HG03103 (cell line): Measurements from ENCODE around the gene PPP2R5A.
A peak's percentile ranks its signal among the peaks of the same experiment; 100 is the strongest.
"Not testable (repeated sequence)": the region's sequence is repeated elsewhere in the genome, so short reads cannot be mapped to it uniquely, and the experiment has no call there.

Experiments used
- ATAC-seq: cut with Tn5 transposase; IDR thresholded peaks from one replicate; pipeline ENCODE4 v1.9.1; 2021; ENCODE audit warnings: low read depth; ENCODE audit not compliant: unreplicated experiment

PPP2R5A gene

DNA sequence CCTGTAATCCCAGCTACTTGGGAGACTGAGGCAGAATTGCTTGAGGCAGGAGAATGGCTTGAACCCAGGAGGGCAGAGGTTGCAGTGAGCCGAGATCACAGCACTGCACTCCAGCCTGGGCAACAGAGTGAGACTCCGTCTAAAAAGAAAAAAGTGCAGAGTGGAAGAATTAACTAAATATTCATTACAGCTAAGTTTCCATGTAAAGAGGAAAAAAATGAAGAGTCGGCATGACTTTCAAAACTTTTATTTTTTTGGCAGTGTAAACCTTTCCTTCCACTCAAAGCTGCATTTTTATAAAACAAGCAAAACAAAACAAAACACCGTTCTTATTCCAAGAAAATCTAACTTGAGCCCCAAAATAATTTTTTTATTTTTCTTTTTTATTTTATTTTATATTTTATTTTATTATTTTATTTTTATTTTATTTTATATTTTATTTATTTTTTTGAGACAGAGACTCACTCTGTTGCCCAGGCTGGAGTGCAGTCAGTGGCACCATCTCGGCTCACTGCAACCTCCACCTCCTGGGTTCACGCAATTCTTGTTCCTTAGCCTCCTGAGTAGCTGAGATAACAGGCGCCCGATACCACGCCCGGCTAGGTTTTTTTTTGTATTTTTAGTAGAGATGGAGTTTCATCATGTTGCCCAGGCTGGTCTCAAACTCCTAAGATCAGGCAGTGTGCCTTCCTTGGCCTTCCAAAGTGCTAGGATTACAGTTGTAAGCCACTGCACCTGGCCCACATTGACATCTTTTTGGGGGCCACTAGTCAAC lies 66.6 kb downstream of the PPP2R5A start:
- ATAC-seq: no peak

DNA sequence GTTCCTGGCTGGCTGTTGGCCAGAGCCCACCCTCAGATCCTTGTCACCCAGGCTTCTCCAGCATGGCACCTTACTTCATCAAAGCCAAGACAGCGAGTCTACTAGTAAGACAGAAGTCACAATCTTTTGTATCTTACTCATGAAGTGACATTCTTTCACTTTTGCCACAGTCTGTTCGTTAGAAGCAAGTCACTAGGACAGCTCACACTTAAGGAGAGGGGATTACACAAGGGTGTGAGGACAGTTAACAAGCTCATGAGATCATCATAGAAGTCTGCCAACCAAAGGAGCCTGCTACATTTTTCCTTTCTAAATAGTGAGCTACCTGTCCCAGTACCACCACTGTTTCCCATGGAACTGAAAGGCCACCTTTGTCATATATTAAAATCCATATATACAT lies 68.0 kb downstream of the PPP2R5A start:
- no peak for ATAC-seq

DNA sequence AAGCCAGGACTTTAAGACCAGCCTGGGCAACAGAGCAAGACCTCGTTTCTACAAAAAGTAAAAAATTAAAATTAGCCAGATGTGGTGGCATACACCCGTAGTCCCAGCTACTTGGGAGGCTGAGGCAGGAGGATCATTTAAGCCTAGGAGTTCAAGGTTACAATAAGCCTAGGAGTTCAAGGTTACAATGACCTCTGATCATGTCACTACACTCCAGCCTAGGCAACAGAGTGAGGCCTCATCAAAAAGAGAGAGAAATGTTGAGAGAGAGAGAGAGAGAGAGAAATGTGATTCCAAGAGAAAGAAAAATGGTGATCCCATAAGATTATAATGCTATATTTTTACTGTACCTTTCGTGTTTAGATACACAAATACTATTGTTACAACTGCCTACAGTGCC lies 69.3 kb downstream of the PPP2R5A start:
- ATAC-seq: no peak

DNA sequence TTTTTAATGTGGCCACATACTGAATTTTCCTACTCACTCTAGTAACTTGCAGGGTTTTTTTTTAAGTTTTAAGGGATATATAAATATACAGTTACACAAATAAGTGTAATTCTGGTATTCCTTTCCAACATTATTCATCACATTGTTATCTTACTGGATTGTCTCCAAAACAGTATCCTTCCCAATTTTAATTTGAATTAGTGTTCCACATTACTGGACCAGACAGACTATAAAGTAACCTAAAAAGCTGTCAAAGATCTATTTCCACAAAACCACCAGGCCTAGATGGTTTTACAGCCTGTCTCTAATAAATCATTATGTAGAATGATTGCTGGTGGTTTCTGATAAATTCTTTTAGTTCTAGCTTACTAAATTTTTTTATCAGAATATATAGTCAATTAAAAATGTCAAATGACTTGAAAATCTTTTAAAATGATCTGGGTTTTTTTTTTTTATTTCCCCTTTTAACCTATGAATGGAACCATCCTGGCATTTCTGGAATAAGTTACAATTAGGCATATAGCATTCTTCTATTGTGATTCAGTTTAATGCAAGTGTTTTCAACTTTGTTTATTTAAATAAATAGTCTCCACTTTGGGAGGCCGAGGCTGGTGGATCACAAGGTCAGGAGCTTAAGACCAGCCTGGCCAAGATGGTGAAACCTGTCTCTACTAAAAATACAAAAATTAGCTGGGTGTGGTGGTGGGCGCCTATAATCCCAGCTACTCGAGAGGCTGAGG lies 70.2 kb downstream of the PPP2R5A start:
- ATAC-seq: no peak

DNA sequence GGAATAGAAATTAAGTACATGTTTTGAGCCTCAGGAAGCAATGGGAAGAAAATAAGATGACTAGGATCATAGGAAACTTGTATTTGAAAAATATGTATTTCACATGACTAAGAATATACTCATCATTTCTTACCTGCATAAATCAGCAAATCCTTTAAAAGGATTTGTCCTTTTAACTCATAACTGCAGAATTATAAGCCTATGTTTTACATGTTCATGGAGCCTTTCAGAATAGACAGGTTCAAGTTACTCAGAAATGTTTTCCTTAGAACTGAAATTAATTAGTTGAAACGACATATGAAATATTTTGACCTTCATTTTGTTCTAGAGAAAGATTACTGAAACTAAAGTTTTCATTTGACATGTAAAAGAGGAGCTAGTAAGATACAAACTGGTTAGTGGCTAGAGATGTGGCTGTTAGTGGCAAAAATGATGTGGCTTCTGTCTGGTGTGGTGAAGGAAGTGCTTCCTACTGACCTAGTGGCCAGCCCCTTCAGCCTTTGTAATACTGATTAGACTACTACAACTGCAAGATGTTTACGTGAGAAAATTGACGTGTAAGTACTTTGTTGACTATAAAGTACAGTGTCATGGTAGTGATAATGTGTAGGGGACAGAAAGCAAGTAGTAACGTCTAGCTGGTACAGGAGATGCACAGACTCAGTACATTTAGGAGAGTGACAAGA lies 74.7 kb downstream of the PPP2R5A start:
- no peak for ATAC-seq

DNA sequence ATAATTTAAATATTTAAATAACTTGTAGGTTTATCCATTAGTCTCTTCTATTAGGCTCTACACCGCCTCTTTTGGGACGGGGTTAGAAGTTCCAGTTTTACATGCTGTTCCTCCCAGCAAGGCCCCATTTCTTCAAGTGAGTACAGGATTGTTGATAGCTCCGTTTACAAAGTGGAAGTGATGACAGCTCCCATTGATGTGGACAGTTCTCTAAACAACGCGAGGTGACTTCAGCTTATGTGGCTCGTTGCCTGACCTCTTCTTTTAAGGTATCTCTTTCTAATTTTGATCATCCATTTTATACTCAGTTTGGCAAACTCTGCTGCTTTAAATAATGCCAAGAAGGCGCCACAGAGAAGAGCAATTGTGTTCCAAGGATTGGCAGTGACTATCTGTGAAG lies 79.8 kb downstream of the PPP2R5A start:
- ATAC-seq: no peak

DNA sequence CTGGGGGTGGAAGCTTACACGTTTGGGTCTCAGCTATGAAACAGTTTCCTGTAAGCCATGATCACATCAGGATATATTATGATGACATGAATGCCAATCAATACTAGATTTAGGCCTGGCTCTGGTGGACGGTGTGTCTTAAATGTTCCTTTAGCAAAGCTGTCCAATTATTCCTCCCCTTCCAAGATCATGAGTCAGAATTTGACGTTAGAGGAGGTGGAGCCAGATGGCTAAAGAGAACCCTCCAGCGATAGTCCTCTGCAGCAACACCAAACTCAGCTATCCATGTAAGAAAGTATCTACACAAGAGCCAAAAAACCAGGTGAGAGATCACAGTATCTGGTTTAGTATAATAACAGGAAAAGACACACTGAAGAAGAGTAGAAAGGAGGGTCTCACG lies 81.7 kb downstream of the PPP2R5A start:
- ATAC-seq: no peak

DNA sequence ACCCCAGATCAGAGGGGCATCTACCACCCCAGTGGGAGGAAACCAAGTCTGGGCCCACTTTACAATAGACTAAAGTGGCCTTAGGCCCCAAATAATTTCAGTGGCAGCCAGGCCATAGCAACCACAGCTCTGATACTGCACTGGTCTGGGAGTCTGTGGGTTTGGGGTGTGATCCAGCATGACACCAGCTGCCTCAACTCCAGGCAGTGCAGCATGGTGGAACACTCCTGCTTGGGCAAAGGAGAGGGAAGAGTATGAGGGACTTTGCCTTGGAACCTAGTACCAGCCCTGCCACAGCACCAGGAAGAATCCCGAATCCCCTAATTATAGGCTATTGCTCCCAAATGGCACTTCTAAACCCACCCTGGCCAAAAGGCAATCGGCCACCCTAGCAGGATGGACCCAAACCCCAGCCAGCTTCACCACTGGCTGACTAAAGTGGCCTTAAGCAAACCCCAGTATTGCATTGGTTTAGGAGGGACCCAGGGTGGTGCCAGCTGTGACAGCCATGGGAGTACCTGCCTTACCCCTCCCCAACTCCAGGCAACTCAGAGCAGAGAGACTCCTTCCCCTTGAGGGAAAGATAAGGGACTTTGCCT lies 82.4 kb downstream of the PPP2R5A start:
- no peak for ATAC-seq

DNA sequence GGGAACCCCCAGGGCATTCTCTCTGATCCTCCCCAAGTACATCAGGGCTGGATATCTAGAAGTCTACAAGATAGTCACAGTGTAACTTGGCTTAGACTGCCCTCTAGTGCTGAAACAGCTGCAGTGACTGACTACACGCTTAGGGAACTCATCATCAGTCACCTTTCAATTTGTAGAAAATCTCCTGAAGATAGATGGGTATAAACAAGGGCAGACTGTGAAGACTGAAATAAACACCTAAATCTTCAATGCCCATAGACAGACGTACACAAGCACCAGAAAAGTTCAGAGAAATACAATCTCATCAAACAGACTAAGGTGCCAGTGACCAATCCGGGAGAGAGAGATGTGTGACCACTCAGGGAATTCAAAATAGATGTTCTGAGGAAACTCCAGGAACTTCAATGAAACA lies 82.9 kb downstream of the PPP2R5A start:
- ATAC-seq: peak; percentile 79

DNA sequence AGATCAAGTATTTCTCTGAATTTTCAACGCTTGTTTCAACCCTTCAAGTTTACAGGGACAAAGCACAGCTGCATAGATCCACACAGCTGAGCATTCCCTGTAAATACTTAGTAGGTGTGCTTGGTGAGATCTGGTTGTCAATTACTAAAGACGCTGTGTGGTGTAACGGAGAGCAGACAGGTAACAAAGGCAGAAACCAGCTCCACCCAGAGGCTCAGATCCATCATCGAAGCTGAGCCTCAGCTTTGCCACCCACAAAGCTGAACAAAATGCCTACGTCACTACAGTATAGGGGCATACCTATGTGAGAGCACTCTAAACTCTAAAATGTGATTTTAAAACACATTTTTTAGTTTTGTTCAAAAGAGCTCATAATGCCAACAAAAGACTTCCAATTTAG lies 90.8 kb downstream of the PPP2R5A start:
- ATAC-seq: no peak

DNA sequence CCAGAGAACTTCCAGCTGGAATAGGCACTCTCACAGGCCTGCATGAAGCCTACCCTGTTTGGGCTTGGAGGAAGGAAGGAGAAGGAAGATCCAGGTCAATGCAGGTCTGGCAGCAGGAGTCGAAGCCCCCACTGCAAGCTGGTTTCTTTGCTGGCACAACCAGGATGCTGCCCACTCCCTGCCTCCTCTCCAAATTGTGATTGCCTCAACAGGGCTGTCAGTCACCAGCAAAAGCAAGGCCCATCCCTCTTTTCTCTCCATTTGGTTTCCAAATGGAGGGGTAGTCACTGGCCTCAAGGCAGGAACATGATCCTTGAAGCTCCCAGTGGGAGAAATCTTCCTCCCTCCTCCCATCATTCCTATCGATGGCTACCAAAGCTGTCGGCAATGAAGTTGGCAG lies 92.4 kb downstream of the PPP2R5A start:
- ATAC-seq: no peak

DNA sequence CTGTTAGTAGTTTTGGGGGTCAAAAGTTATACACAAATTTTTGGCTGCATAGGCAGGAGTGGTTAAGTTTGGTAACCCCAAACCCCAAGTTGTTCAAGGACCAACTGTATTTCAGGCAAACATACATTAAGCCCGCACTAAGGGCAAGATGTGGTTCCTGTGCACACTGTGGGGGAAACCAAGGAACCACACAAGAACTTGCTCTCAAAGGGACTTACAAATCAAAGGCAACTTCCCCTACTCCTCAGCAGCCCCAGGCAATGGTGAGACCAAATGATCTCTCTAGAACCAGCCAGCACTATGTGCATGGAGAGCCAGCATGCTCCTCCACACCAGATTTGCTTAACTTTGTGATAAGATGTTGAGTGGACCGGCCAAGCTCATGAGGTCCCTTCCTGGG lies 94.2 kb downstream of the PPP2R5A start:
- ATAC-seq: no peak

DNA sequence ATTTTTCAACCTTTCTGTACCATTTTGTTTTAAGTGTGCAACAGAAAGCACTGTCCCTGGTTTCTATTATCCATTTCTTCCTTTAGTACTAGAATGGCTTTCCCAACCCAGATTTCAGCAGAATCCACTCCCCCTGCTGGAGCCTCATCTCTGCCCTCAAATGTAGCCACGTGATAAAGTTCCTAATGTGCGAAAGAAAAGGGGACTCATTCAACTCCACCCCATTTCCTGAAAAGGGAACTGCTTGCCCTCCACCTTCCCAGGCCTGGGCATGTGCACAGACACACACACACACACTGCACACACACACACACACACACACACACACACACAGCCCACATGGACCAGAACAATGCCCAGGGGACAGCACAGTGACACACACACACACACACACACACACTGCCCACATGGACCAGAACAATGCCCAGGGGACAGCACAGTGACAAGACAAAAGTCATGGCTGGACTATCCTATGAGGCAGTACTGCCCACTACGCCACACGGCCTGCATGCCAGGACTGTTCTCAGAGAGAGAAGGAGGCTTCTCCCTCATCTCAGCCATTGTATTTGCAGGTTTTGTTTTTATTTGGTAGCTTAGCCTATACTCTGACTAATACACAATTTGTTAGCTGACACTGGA lies 96.3 kb downstream of the PPP2R5A start:
- ATAC-seq: no peak

DNA sequence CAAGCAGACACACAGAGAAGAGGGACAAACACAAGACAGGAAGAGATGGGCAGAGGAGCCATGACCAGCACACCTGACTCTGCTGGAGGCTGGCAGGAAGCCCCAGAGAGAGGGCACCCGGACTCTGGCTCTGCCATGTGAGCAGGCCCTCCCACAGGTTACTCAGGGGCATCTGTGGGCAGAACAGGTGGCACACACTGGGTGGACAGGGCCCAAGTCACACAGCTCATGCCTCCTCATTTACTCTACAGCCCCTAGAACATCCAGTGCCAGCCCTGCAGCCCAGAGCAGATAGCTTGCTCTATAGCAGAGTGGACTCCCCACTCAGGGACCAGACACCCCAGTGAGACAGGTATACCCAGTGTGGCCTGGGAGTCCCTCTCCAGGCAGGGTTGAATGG lies 100.8 kb downstream of the PPP2R5A start:
- ATAC-seq: no peak

DNA sequence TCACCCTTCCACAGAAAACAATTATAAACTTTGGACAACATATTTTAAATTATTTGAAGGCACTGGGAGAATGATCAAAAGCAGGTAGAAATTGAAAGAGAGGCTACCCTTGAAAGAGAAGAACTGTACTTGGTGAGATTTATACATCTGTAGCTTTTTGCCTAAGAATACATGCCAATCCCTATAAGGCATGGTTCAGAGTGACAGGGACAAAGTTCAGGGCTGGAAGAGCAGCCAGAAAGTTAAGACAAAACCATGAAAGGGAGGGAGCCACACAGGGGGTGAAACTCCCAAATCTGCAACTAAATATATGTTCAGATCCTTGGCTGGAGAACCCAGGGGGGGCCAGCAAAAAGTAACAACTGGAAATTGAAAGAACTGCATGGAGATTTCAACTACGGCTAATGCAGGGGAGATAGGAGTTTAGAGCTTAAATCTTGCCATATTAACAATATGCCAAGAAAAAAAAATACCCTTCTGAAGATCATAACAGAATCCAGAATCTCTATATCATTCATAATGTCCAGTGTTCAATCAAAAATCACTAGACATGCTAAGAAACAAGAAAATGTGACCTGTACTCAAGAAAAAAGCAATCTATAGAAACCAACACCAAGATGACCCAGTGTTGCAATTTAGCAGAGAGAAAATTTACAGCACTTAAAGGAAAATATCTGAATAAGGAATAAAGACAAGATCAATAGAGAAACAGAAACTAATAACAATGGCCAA lies 103.9 kb downstream of the PPP2R5A start:
- no peak for ATAC-seq

DNA sequence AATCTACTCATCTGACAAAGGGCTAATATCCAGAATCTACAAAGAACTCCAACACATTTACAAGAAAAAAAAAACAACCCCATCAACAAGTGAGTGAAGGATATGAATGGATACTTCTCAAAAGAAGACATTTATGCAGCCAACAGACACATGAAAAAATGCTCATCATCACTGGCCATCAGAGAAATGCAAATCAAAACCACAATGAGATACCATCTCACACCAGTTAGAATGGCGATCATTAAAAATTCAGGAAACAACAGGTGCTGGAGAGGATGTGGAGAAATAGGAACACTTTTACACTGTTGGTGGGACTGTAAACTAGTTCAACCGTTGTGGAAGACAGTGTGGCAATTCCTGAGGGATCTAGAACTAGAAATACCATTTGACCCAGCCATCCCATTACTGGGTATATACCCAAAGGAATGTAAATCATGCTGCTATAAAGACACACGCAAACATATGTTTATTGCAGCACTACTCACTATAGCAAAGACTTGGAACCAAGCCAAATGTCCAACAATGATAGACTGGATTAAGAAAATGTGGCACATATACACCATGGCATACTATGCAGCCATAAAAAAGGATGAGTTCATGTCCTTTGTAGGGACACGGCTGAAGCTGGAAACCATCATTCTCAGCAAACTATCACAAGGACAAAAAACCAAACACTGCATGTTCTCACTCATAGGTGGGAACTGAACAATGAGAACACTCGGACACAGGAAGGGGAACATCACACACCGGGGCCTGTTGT lies 110.6 kb downstream of the PPP2R5A start:
- ATAC-seq: not testable (repeated sequence)

DNA sequence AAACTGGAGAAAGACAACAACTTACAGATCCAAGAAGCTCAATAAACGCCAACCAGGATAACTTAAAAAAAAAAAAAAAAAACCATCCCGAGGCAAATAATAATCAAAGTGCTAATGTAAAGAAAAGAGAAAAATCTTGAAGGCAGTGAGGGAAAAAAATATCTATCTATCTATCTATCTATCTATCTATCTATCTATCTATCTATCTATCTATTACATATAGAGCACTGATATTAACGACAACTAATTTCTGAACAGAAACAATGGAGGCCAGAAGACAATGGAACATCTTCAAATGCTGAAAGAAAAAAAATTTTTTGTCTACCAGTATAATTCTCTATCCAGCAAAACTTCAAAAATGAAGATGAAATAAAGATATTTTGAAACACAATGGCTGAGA lies 111.4 kb downstream of the PPP2R5A start:
- ATAC-seq: no peak

DNA sequence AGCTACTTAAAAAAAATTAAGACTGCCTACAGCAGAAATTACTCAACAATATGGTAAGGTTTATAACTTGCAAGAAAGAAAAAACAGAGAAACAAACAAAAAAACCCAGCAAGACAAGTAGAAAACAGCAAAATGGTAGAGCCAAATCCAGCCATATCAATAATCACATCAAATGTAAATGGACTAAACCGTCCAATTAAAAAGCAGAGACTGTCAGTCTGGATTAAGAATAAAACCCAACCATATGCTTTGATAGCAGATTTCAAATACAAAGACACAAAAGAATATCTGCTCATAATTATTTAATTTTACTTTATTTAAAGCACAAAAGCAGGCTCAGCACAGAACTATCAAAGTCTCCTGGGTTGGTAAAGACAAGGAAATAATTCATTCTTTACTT lies 112.0 kb downstream of the PPP2R5A start:
- no peak for ATAC-seq

DNA sequence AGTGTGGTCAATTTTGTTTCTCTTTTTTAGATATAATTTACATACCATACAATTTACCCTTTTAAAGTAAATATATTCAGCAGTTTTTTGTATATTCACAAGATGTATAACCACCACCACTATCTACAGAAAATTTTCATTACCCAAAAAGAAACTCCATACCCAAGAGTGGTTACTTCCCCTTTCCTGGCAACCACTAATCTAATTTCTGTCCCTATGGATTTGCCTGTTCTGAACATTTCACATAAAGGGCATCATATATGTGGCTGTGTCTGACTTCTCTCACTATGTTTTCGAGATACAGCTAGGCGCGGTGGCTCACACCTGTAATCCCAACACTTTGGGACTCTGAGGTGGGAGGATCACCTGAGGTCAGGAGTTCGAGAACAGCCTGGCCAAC lies 115.8 kb downstream of the PPP2R5A start:
- ATAC-seq: no peak
